HEK293T (cell line): ENCODE measurements around the gene MYADML2.

Experiments
- ARNT ChIP-seq: fragments of 450-650 bp; IDR thresholded peaks from 2 replicates; pipeline ENCODE4 v1.6.1; 2017; ENCODE audit warnings: mild to moderate bottlenecking
- BHLHE40 ChIP-seq: fragments of 450-650 bp; IDR thresholded peaks from 2 replicates; pipeline ENCODE4 v1.6.1; 2016; ENCODE audit warnings: mild to moderate bottlenecking, moderate library complexity, borderline replicate concordance
- CTBP1 ChIP-seq: fragments of 450-650 bp; IDR thresholded peaks from 2 replicates; pipeline ENCODE4 v1.6.1; 2016; ENCODE audit warnings: borderline replicate concordance
- FOXA1 ChIP-seq: fragments of 450-650 bp; IDR thresholded peaks from 2 replicates; pipeline ENCODE4 v1.6.1; 2016; ENCODE audit warnings: mild to moderate bottlenecking
- FOXK2 ChIP-seq: fragments of 450-650 bp; IDR thresholded peaks from 2 replicates; pipeline ENCODE4 v1.6.1; 2016; ENCODE audit warnings: mild to moderate bottlenecking
- FOXM1 ChIP-seq: fragments of 450-650 bp; IDR thresholded peaks from 2 replicates; pipeline ENCODE4 v1.6.1; 2017; ENCODE audit warnings: mild to moderate bottlenecking, borderline replicate concordance
- L3MBTL2 ChIP-seq: fragments of 450-650 bp; conservative IDR thresholded peaks from 2 replicates; pipeline ENCODE4 v1.6.1; 2016; ENCODE audit warnings: mild to moderate bottlenecking
- LEF1 ChIP-seq: fragments of 450-650 bp; IDR thresholded peaks from 2 replicates; pipeline ENCODE4 v1.6.1; 2017; ENCODE audit warnings: mild to moderate bottlenecking, borderline replicate concordance
- NFRKB ChIP-seq: fragments of 450-650 bp; IDR thresholded peaks from 2 replicates; pipeline ENCODE4 v1.6.1; 2016; ENCODE audit warnings: mild to moderate bottlenecking, moderate library complexity
- PKNOX1 ChIP-seq: fragments of 450-650 bp; IDR thresholded peaks from 2 replicates; pipeline ENCODE4 v1.6.1; 2016
- SP1 ChIP-seq: fragments of 450-650 bp; IDR thresholded peaks from 2 replicates; pipeline ENCODE4 v1.6.1; 2017
- SUZ12 ChIP-seq: fragments of 450-650 bp; IDR thresholded peaks from 2 replicates; pipeline ENCODE4 v1.6.1; 2016; ENCODE audit warnings: mild to moderate bottlenecking
- TARDBP ChIP-seq: fragments of 450-650 bp; IDR thresholded peaks from 2 replicates; pipeline ENCODE4 v1.6.1; 2016
- ZNF384 ChIP-seq: fragments of 450-650 bp; IDR thresholded peaks from 2 replicates; pipeline ENCODE4 v1.6.1; 2016

- TF ChIP-seq NFRKB: no peak
- no peak for TF ChIP-seq SP1
- no peak for TF ChIP-seq FOXK2
- no peak for TF ChIP-seq FOXM1
- TF ChIP-seq BHLHE40: no peak
- TF ChIP-seq L3MBTL2: no peak
- no peak for TF ChIP-seq SUZ12
- no peak for TF ChIP-seq FOXA1
- no peak for TF ChIP-seq ZNF384
- TF ChIP-seq PKNOX1: no peak
- no peak for TF ChIP-seq ARNT
- TF ChIP-seq LEF1: no peak
- TF ChIP-seq CTBP1: no peak
- TF ChIP-seq TARDBP: no peak
Observed at GRCh38 chr17:81921996-81922565, 25.0 kb downstream of the MYADML2 start.
